AG04449 (cell line): ENCODE measurements around the gene MUC5B.
"Not testable (repeated sequence)": the region's sequence is repeated elsewhere in the genome, so short reads cannot be mapped to it uniquely, and the experiment has no call there.

ENCODE experiments used
- CTCF ChIA-PET: fragments of 350-600 bp; formaldehyde crosslinking; extraction: SDS; loops from one replicate; lab custom pipeline; 2021; ENCODE audit warnings: antibody characterized with exemption; lab: Yijun Ruan, JAX
- POLR2A ChIA-PET: fragments of 400-600, 350-600 bp; formaldehyde crosslinking; extraction: SDS; loops from one replicate; lab custom pipeline; 2020; ENCODE audit warnings: antibody characterized with exemption, inconsistent platforms; lab: Yijun Ruan, JAX
- DNase-seq: peaks from one replicate; pipeline ENCODE4 v3.0.0-alpha.2; 2010; ENCODE audit warnings: low read depth, low spot score
- H3K4me3 ChIP-seq: 2 replicates; pipeline ENCODE4 v1.5.1; 2011; ENCODE audit warnings: low read depth, mild to moderate bottlenecking, control low read depth, low read length
- CTCF ChIP-seq: IDR thresholded peaks from one replicate; pipeline ENCODE4 v1.5.1; 2011; ENCODE audit warnings: mild to moderate bottlenecking, moderate library complexity, low read length, control low read depth, inconsistent platforms; ENCODE audit not compliant: insufficient read depth; ENCODE audit errors: missing control alignments

MUC5B gene

DNA sequence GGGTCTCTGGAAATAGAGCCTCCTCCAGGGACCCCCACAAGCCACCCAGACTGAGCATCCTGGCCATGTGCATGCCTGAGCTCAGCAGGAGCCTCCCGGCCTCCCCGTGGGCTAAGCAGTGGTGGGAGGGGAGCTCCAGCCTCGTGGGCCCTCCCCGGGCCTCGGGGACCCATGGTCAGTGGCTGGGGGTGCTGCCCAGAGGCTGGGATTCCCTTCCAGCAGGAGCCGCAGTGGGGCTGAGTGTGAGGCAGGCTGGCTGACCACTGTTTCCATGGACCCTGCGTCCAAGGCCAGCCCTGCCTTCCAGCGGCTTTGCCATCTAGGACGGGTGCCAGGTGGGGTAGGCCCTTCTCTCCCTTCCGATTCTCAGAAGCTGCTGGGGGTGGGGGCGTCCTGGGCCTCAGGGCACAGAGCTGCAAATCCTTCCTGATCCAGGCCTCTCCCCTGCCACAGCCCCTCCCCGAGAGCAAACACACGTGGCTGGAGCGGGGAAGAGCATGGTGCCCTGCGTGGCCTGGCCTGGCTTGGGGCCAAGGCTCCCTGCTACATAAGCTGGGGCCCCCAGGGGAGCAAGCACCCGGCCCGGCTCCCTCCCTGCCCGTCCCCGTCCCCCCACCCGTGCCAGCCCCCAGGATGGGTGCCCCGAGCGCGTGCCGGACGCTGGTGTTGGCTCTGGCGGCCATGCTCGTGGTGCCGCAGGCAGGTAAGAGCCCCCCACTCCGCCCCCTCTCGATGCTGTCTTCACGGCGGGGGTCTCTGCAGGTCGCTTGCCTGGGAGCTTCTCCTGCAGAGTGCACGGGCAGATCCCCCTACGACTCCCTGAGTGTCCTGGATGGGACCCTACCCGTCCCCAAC is at the start of gene MUC5B:
MUC5B (plus strand) TSS at position 576 of the 855 bp plus-strand sequence; CDS start at position 634, 58 bp downstream.
- TF ChIP-seq CTCF: no peak
- ChIA-PET POLR2A (no interaction called here), CTCF (interaction anchor here (0.8 kb wide), 1 partner anchor 20 kb away, joined by 3 read pairs; no protein-coding TSS in a partner anchor)
- no peak within 1 kb of the TSS for H3K4me3 ChIP-seq
- DNase-seq: no peak

GRCh38 chr11:1173396-1173795 is 49.5 kb upstream of the MUC5B start:
- POLR2A ChIA-PET, DNase-seq, H3K4me3 ChIP-seq, CTCF ChIA-PET: not testable (repeated sequence)

DNA sequence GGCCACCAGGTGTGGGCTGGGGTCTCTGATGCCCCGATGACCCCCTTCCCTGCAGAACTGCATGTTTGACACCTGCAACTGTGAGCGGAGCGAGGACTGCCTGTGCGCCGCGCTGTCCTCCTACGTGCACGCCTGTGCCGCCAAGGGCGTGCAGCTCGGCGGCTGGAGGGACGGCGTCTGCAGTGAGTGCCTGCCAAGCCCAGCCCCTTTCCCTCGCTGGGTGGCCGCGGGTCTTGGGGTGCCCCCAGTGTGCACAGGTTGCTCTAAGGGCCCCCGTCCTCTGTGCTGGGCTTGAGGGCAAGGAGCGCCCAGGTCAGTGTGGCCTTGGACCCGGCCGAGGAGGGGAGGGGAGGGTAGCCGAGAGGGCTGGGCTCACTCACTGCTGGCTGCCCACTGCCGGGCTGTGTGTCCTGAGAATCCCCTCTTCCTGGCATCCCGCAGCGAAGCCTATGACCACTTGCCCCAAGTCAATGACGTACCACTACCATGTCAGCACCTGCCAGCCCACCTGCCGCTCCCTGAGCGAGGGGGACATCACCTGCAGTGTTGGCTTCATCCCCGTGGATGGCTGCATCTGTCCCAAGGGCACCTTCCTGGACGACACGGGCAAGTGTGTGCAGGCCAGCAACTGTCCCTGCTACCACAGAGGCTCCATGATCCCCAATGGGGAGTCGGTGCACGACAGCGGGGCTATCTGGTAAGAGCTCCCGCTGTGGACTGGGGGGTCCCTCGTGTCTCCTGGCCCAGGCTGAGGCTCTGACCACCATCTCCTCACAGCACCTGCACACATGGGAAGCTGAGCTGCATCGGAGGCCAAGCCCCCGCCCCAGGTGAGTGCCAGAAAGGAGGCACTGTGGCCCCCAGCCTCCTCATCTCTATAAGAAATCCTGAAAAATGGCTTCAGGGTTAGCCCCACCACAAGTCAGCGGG is 48.2 kb upstream of the MUC5B start:
- no peak for TF ChIP-seq CTCF
- DNase-seq: no peak
- no peak overlapping the region for H3K4me3 ChIP-seq
- ChIA-PET CTCF (no interaction called here), POLR2A (no interaction called here)

DNA sequence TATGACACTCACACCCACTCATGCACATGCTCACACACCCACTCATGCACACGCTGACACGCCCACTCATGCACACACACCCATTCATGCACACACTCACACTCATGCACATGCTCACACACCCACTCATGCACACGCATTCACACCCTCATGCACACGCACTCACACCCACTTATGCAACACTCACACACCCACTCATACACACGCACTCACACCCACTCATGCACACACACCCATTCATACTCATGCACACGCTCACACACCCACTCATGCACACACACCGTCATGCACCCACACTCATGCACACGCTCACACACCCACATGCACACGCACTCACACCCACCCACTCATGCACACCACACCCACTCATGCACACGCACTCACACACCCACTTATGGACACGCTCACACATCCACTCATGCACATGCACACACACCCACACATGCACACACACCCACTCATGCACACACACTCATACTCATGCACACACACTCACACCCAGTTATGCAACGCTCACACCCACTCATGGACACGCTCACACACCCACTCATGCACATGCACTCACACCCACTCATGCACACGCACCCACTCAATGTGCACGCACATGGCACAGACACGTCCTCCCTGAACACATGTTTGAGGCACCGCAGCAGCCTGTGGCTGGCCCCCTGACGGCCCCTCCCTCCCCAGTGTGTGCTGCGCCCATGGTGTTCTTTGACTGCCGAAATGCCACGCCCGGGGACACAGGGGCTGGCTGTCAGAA is 47.2 kb upstream of the MUC5B start:
- CTCF ChIA-PET: no interaction called here
- POLR2A ChIA-PET: no interaction called here
- DNase-seq: no peak
- no peak overlapping the region for H3K4me3 ChIP-seq
- no peak for TF ChIP-seq CTCF

- H3K4me3 ChIP-seq: no peak overlapping the region
- no peak for TF ChIP-seq CTCF
- DNase-seq: no peak
- ChIA-PET POLR2A (no interaction called here), CTCF (no interaction called here)
Measured at GRCh38 chr11:1176224-1177019, 46.4 kb upstream of the MUC5B start.
